ENCODE data around the gene KRT33A. TPM values are rescaled to one million over a fixed set of nuclear protein-coding genes. Genes with fewer than 3 reads are reported as not detected.

KRT33A gene
- total RNA-seq, 1 donor from 2014 or later, result not detected

DNA sequence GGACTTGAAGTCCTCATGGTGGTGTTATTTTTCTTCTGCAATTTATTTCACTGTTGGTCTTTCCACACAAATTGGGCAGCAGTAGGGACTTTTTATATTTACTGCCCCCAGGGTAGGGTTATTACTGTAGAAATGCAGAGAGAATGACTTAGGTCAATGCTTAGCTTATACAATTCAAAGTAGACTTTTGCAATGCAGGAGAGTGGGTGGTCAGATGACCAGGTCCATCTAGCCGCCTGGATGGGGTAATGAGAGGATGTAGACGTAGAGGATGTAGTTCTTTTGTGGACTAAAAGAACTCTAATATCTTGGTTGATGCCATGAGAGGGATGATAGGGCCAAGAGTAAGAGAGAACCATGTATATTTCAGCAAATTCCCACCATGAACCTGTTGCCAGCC, 32.4 kb downstream of the KRT33A start:
- no peaks in the 10 kb centered on the region for H3K27me3 ChIP-seq (ENCODE audit: control insufficient read depth, insufficient read depth, low read length)

DNA sequence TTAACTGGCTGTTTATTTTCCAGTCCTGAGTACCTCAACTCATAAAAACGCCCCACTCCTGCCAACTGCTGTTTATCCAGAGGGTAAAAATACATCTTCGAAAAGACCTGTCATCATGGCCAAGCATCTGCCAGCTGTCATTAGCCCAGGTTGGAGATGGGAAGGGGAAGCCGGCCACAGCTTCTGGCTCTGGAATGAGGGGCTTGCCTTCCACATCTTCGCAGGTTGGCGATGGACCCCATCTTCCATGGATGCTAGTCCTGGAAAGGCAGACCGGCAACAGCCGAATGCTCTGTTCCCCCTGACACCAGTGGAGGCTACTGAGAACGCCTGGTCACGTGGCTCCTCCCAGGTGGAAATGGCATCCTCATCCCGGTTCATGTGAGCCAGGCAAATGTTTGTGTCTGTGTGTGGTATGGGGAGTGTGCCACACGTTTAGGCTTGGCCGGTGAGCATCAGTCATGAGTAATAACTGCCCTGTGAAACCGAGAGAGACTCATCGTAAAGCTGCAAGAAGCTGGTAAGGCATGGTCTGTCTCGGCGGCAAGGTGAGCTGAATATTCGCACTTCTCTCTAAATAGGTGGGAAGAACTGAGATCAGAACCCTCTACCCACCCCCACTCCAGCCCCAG, 34.7 kb downstream of the KRT33A start:
- DNase-seq (ENCODE audit: low read depth) (peak; percentile 35), FAIRE-seq (no peak)
- Histone ChIP-seq H3K4me3 (ENCODE audit: low read depth, low read length) (no peak overlapping the region), H3K36me3 (ENCODE audit: control insufficient read depth, insufficient read depth, low read length) (no peaks in the 10 kb centered on the region), H3K27me3 (ENCODE audit: control insufficient read depth, insufficient read depth, low read length) (no peaks in the 10 kb centered on the region)
- TF ChIP-seq, protein P1, sequence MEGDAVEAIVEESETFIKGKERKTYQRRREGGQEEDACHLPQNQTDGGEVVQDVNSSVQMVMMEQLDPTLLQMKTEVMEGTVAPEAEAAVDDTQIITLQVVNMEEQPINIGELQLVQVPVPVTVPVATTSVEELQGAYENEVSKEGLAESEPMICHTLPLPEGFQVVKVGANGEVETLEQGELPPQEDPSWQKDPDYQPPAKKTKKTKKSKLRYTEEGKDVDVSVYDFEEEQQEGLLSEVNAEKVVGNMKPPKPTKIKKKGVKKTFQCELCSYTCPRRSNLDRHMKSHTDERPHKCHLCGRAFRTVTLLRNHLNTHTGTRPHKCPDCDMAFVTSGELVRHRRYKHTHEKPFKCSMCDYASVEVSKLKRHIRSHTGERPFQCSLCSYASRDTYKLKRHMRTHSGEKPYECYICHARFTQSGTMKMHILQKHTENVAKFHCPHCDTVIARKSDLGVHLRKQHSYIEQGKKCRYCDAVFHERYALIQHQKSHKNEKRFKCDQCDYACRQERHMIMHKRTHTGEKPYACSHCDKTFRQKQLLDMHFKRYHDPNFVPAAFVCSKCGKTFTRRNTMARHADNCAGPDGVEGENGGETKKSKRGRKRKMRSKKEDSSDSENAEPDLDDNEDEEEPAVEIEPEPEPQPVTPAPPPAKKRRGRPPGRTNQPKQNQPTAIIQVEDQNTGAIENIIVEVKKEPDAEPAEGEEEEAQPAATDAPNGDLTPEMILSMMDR (IDR thresholded peaks at IDR 0.05; ENCODE audit: insufficient read depth, low read length, severe bottlenecking), result no peak

More for the DNA sequence above, 32.4 kb downstream of the KRT33A start:
- TF ChIP-seq, protein P1 (IDR thresholded peaks at IDR 0.05; ENCODE audit: insufficient read depth, low read length, severe bottlenecking), result no peak
- no peak for DNase-seq (ENCODE audit: low read depth)
- no peak overlapping the region for H3K4me3 ChIP-seq (ENCODE audit: low read depth, low read length)
- H3K36me3 ChIP-seq (ENCODE audit: control insufficient read depth, insufficient read depth, low read length), result no peaks in the 10 kb centered on the region
- FAIRE-seq, result no peak

DNA sequence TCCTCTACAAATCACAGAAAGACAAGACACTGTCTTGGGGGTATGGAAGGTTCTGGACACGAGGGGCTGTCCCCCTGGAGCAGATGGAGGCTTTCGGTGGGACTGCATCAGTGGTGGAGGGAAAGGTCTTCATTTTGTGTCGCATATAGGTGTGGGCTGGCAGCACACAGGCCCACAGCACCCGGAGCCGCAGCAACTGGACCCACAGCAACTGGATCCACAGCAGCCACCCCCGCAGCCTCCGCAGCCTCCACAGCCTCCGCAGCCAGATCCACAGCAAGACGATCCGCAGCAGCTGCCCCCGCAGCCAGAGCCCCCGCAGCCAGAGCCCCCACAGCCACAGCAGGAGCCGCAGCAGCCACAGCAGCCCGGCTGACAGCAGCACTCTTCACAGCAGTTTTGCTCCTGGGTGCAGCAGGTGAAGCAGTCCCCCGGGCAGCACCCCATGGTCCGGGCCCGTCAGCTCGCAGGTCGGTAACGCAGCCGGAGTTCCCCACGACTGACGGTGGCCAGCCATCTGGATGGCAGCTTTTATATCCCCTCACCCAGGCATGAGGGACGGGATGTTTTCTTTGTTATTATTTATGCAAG, 35.3 kb downstream of the KRT33A start, which contains the start of gene KRTAP17-1:
Gene KRTAP17-1, minus strand, starts transcription at position 507 of the 591 bp plus-strand sequence. Its CDS starts 60 bp downstream, at position 447.
- FAIRE-seq, result no peak
- TF ChIP-seq, protein P1 (IDR thresholded peaks at IDR 0.05; ENCODE audit: insufficient read depth, low read length, severe bottlenecking), result no peak
- DNase-seq (ENCODE audit: low read depth), result no peak

GRCh38 chr17:41311111-41311510, 39.5 kb downstream of the KRT33A start:
- H3K27me3 ChIP-seq (ENCODE audit: control insufficient read depth, insufficient read depth, low read length), result no peaks in the 10 kb centered on the region
- TF ChIP-seq, protein P1 (IDR thresholded peaks at IDR 0.05; ENCODE audit: insufficient read depth, low read length, severe bottlenecking), result no peak
- FAIRE-seq (no peak), DNase-seq (ENCODE audit: low read depth) (no peak)
- H3K4me3 ChIP-seq (ENCODE audit: low read depth, low read length), result no peak overlapping the region
- no peaks in the 10 kb centered on the region for H3K36me3 ChIP-seq (ENCODE audit: control insufficient read depth, insufficient read depth, low read length)

More for the DNA sequence above, 35.3 kb downstream of the KRT33A start, which contains the start of gene KRTAP17-1:
- H3K36me3 ChIP-seq (ENCODE audit: control insufficient read depth, insufficient read depth, low read length), result no peaks in the 10 kb centered on the region
- H3K27me3 ChIP-seq (ENCODE audit: control insufficient read depth, insufficient read depth, low read length), result no peaks in the 10 kb centered on the region
- H3K4me3 ChIP-seq (ENCODE audit: low read depth, low read length), result no peak within 1 kb of the TSS

DNA sequence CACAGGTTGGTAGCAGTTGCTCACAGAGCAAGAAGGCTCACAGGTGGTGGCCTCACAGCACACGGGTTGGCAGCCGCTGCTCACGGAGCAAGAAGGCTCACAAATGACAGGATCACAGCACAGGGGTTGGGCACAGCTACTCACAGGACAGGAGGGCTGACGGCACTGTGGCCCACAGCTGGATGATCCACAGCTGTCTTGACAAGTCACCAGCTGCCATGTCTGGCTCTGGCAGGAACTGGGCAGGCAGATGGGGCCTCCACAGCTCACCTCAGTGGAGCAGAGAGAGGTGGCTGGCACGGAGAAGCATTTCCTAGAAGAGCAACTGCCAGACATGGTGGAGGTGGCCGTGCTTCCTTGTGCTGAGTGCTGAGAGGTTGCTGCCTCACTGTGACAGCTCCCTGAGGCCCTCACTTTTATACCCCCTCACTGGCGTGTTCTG, 41.7 kb downstream of the KRT33A start, which contains the start of gene KRTAP16-1:
Gene KRTAP16-1, minus strand, starts transcription at position 392 of the 442 bp plus-strand sequence. Its CDS starts 56 bp downstream, at position 336.
- Histone ChIP-seq H3K27me3 (ENCODE audit: control insufficient read depth, insufficient read depth, low read length) (no peaks in the 10 kb centered on the region), H3K36me3 (ENCODE audit: control insufficient read depth, insufficient read depth, low read length) (no peaks in the 10 kb centered on the region), H3K4me3 (ENCODE audit: low read depth, low read length) (no peak within 1 kb of the TSS)
- no peak for FAIRE-seq
- TF ChIP-seq, protein P1 (IDR thresholded peaks at IDR 0.05; ENCODE audit: insufficient read depth, low read length, severe bottlenecking), result no peak
- DNase-seq (ENCODE audit: low read depth), result no peak

Data from bronchial epithelial cell (primary cell).